Right lobe of liver (tissue), 4 donors: Measurements from ENCODE around the gene DNAJC28.

Source experiments
- CTCF ChIP-seq, 4 donors: fragments of 200-600 bp in 3 of 4; fragments of 450-650 bp in 1 of 4; IDR thresholded peaks; one replicate each; pipeline versions ENCODE4 v1.5.1 to v1.8.0; 2016 to 2022; ENCODE audit warnings: antibody characterized with exemption in 4 of 4, mild to moderate bottlenecking in 2 of 4
- POLR2A ChIP-seq: fragments of 450-650 bp; IDR thresholded peaks from one replicate; pipeline ENCODE4 v1.6.1; 2017; ENCODE audit warnings: antibody characterized with exemption, mild to moderate bottlenecking
- donor health status: DM: no; HTN: no; CAD: no.
- donor health status: DM: no; HTN: no; CAD: no.
- donor health status: DM: no; HTN: yes; CAD: no.

GRCh38 chr21:33522953-33523349, 31.4 kb upstream of the DNAJC28 start:
- TF ChIP-seq CTCF (IDR thresholded peaks at IDR 0.05) (no peak), POLR2A (no peak)
